Thoracic aorta (tissue), 2 donors: ENCODE results near the gene PNKD. TPM values are rescaled to one million over a fixed set of nuclear protein-coding genes. Genes with fewer than 3 reads are reported as not detected.
"Not testable (repeated sequence)": the region's sequence is repeated elsewhere in the genome, so short reads cannot be mapped to it uniquely, and the experiment has no call there.

Experiments
- ATAC-seq: fragments of 150-250 bp; one replicate; pipeline ENCODE4 v1.8.0; 2017; ENCODE audit warnings: low read depth; ENCODE audit not compliant: insufficient number of reproducible peaks, low FRiP score
- DNase-seq: peaks from one replicate; pipeline ENCODE4 v3.0.0-alpha.2; 2020; ENCODE audit warnings: low spot score
- H3K27ac ChIP-seq, 2 donors: fragments of 200-600 bp; sonication (generic); 1 replicate in 1 of 2; 2 replicates in 1 of 2; pipeline ENCODE4 v1.5.1; 2016; ENCODE audit warnings: mild to moderate bottlenecking in 2 of 2, moderate library complexity in 2 of 2
- H3K27me3 ChIP-seq: fragments of 200-600 bp; sonication (generic); replicated peaks from 2 replicates; pipeline ENCODE4 v1.6.0; 2016; ENCODE audit warnings: mild to moderate bottlenecking; ENCODE audit not compliant: insufficient read depth
- H3K36me3 ChIP-seq: fragments of 200-600 bp; sonication (generic); one replicate; pipeline ENCODE4 v1.5.1; 2016
- H3K4me1 ChIP-seq, 2 donors: fragments of 200-600 bp; sonication (generic); 1 replicate in 1 of 2; 2 replicates in 1 of 2; pipeline versions ENCODE4 v1.5.1 to v1.6.0; 2016; ENCODE audit warnings: low read depth in 2 of 2, mild to moderate bottlenecking in 1 of 2; ENCODE audit not compliant: control insufficient read depth in 1 of 2
- H3K4me3 ChIP-seq: fragments of 200-600 bp; sonication (generic); 2 replicates; pipeline ENCODE4 v1.5.1; 2016; ENCODE audit warnings: mild to moderate bottlenecking
- H3K9me3 ChIP-seq: fragments of 200-600 bp; sonication (generic); 2 replicates; pipeline ENCODE4 v1.5.1; 2016
- total RNA-seq, 2 donors: library from RNA; depleted of rRNA; stranded (reverse); fragments of >200 nt; gene quantifications; one replicate each; pipeline versions ENCODE4 v1.1.0 to v1.2.3, GENCODE V29; 2016
- TF ChIP-seq, protein P1 (sequence below): fragments of 200-600 bp; sonication (generic); IDR thresholded peaks from one replicate; pipeline ENCODE4 v1.5.1; 2019; ENCODE audit warnings: antibody characterized with exemption

Gene PNKD
- total RNA-seq, 2 donors from 2014 or later = 19.4 to 38.4 TPM

DNA sequence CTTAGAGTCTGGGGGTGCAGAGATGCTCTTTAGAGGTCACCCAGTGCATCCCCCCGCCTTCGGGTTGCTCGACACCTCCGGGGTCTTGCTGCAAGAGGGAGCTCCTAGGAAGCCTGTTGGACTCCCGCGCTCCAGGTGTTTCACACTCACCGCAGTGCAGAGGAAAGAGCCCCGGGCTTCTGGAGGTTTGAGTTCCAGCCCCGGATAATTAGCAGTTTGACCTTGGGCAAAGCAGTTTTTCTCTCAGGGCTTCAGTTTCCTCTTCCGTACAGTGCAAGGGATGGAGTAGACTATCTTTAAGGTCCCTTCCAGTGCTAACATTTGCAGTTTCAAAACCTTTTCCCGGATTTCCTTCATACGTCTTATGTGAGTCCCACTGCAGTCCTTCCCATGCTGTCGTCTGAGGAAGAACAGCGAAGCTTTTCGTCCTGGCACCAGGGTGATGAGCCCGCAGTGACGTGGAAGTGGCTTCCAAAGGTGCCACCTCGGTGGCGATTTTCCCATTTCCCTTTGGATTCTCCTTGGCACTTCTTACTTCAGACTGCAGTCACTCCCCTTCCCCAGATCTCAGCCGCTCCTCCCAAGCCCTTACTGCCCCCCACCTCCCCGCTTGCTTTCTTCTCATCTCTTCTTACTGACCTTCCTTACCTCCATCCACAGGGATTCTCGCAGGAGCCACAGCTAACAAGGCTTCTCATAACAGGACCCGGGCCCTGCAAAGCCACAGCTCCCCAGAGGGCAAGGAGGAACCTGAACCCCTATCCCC lies 585 bp downstream of the PNKD start:
- no peaks in the 10 kb centered on the region for H3K9me3 ChIP-seq
- TF ChIP-seq, protein P1, sequence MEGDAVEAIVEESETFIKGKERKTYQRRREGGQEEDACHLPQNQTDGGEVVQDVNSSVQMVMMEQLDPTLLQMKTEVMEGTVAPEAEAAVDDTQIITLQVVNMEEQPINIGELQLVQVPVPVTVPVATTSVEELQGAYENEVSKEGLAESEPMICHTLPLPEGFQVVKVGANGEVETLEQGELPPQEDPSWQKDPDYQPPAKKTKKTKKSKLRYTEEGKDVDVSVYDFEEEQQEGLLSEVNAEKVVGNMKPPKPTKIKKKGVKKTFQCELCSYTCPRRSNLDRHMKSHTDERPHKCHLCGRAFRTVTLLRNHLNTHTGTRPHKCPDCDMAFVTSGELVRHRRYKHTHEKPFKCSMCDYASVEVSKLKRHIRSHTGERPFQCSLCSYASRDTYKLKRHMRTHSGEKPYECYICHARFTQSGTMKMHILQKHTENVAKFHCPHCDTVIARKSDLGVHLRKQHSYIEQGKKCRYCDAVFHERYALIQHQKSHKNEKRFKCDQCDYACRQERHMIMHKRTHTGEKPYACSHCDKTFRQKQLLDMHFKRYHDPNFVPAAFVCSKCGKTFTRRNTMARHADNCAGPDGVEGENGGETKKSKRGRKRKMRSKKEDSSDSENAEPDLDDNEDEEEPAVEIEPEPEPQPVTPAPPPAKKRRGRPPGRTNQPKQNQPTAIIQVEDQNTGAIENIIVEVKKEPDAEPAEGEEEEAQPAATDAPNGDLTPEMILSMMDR = no peak
- H3K4me3 ChIP-seq = peak overlapping the region; percentile 84
- DNase-seq (no peak), ATAC-seq (no peak)
- H3K27ac ChIP-seq = peak overlapping the region; percentile 63 to 81
- H3K36me3 ChIP-seq = peaks cover 38% of the 10 kb centered on the region
- peaks cover 29 to 51% of the 10 kb centered on the region in 2 donors for H3K4me1 ChIP-seq
- no peaks in the 10 kb centered on the region for H3K27me3 ChIP-seq

DNA sequence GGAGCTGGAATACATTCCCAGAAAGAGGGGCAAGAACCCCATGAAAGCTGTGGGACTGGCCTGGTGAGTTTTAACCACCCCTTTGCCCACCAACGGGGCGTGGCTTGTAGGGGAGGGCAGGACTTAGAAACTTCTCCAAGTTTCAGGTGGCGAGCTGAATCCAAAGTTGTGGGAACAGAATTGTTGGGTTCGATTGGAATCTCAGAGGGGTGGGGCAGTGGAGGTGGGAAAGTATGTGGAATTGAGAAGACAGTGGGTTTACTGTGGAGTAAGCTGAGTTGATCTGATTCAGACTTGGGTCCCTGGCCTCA lies 1.1 kb downstream of the PNKD start:
- TF ChIP-seq, protein P1 = no peak
- no peaks in the 10 kb centered on the region for H3K27me3 ChIP-seq
- peaks cover 38% of the 10 kb centered on the region for H3K36me3 ChIP-seq
- H3K9me3 ChIP-seq = no peaks in the 10 kb centered on the region
- peak overlapping the region; percentile 63 to 81 for H3K27ac ChIP-seq
- H3K4me1 ChIP-seq = peaks cover 29 to 51% of the 10 kb centered on the region in 2 donors
- no peak for ATAC-seq
- peak overlapping the region; percentile 84 for H3K4me3 ChIP-seq
- no peak for DNase-seq

DNA sequence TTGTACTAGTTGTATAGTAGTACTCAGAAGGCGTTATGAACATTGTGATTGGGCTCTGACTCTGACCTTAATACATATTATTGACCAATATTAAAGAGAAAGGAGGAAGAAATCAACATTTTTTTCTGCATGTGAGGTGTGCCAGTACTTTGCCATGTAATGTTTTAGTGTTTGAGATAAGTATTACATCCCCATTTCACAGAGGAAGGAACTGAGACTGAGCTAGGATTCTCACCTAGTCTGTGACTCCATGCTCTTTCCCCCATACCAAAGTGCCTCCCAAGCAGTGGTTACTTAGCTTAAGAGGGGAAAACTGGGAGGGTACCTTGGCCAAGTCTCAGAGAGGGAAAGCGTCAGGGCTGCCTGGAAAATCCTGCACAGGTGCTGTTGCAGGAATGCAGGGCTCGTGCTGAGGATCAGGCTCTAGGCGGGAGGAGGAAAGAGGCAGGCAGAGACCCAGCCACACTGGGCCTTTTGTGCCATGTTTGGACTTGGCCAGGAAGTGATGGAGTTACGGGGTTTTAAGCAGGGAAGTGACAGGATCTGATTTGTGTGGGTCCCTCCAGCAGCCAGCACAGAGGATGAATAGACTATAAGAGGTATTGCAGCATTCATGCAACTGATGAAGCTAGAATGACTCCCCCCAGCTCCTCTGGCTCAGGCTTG lies 1.7 kb downstream of the PNKD start:
- ATAC-seq (no peak), DNase-seq (no peak)
- peaks cover 29 to 51% of the 10 kb centered on the region in 2 donors for H3K4me1 ChIP-seq
- no peaks in the 10 kb centered on the region for H3K9me3 ChIP-seq
- H3K36me3 ChIP-seq = peaks cover 38% of the 10 kb centered on the region
- no peaks in the 10 kb centered on the region for H3K27me3 ChIP-seq
- TF ChIP-seq, protein P1 = no peak
- peak overlapping the region; percentile 84 for H3K4me3 ChIP-seq
- H3K27ac ChIP-seq = peak overlapping the region; percentile 54 to 81

DNA sequence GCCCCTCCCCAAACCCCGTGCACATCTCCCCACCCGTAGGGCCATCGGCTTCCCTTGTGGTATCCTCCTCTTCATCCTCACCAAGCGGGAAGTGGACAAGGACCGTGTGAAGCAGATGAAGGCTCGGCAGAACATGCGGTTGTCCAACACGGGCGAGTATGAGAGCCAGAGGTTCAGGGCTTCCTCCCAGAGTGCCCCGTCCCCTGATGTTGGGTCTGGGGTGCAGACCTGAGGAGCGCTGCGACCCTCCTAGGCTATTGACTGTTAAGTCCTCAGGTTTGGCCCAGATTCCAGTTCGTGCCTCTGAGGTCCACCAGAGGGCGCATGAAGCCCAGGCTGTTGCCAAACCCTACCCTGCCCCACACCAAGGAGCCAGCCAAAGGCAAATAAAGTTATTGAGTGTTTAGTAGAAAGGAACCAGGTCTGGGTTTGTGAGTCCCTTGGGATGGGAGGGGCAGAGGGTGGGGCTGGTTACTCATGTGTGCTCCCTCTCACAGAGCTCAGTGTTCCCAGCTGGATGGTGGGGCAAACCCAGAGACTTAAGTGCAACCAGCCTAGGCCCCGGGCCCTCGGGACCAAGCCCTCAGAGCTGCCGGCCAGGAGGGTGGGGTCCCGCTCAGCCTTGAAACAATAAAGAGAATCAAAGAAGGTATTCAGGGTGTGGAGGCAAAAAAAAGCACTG lies 2.4 kb downstream of the PNKD start:
- TF ChIP-seq, protein P1 = peak; percentile 89
- DNase-seq = peak; percentile 89
- Histone ChIP-seq H3K4me1 (peaks cover 29 to 50% of the 10 kb centered on the region in 2 donors), H3K4me3 (peak overlapping the region; percentile 56), H3K36me3 (peaks cover 38% of the 10 kb centered on the region), H3K27me3 (no peaks in the 10 kb centered on the region), H3K9me3 (no peaks in the 10 kb centered on the region), H3K27ac (peak overlapping the region; percentile 54 to 81)
- peak; percentile 51 for ATAC-seq

DNA sequence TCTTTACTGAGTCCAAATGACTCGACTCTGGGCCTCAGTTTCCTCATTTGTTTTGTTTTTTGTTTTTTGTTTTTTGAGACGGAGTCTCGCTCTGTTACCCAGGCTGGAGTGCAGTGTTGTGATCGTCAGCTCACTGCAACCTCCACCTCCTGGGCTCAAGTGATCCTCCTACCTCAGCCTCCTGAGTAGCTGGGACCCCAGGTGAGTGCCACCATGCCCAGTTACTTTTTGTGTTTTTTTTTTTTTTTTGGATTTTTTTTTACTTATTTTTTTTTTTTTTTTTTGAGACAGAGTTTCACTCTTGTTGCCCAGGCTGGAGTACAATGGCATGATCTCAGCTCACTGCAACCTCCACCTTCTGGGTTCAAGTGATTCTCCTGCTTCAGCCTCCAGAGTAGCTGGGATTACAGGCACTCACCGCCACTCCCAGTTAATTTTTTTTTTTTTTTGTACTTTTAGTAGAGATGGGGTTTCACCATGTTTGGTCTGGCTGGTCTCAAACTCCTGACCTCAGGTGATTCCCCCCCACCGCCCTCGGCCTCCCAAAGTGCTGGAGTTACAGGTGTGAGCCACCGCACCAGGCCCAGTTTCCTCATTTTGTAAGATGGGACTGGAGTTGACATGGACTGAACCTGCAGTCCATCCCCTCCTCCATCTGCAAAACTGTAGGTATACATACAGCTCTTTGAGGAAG lies 3.0 kb downstream of the PNKD start:
- H3K4me1 ChIP-seq = peaks cover 29 to 43% of the 10 kb centered on the region in 2 donors
- not testable (repeated sequence) for ATAC-seq

More for the DNA sequence above, 3.0 kb downstream of the PNKD start:
- not testable (repeated sequence) for H3K9me3 ChIP-seq, H3K27me3 ChIP-seq, DNase-seq, H3K4me3 ChIP-seq
- peak overlapping the region; percentile 32 to 81 for H3K27ac ChIP-seq
- peaks cover 45% of the 10 kb centered on the region for H3K36me3 ChIP-seq
